HEK293 (cell line): ENCODE results near the gene HMGN1.
A peak's percentile ranks its signal among the peaks of the same experiment; 100 is the strongest.
"Not testable (repeated sequence)": the region's sequence is repeated elsewhere in the genome, so short reads cannot be mapped to it uniquely, and the experiment has no call there.

Source experiments
- CTCF ChIA-PET: fragments of 350-600 bp; formaldehyde crosslinking; extraction: SDS; loops from one replicate; lab custom pipeline; 2021; ENCODE audit warnings: antibody characterized with exemption; lab: Yijun Ruan, JAX
- POLR2A ChIA-PET: fragments of 300-600 bp; formaldehyde crosslinking; extraction: SDS; loops from one replicate; lab custom pipeline; 2020; ENCODE audit warnings: antibody characterized with exemption, inconsistent platforms; lab: Yijun Ruan, JAX
- H3K27ac ChIP-seq: fragments of 200-500 bp; sonication (Bioruptor generic); 2 replicates; pipeline ENCODE4 v1.5.1; 2014; ENCODE audit warnings: low read depth, low read length, control low read depth, inconsistent platforms; ENCODE audit errors: extremely low read depth
- H3K36me3 ChIP-seq, 2 experiments: fragments of 200-500 bp in 1 of 2; sonication (Bioruptor generic) in 1 of 2; 1 replicate in 1 of 2; 2 replicates in 1 of 2; pipeline ENCODE4 v1.5.1; 2014 to 2017; ENCODE audit warnings: inconsistent platforms in 2 of 2, low read length in 2 of 2; ENCODE audit not compliant: control insufficient read depth in 2 of 2, insufficient read depth in 1 of 2
- H3K4me1 ChIP-seq: fragments of 200-500 bp; sonication (Bioruptor generic); 2 replicates; pipeline ENCODE4 v1.5.1; 2014; ENCODE audit warnings: mild to moderate bottlenecking, low read length, inconsistent platforms; ENCODE audit not compliant: control insufficient read depth, insufficient read depth
- H3K4me3 ChIP-seq: 2 replicates; pipeline ENCODE4 v1.5.1; 2011; ENCODE audit warnings: low read depth, mild to moderate bottlenecking, control low read depth, low read length, moderate library complexity
- H3K9me3 ChIP-seq: fragments of 200-500 bp; sonication (Bioruptor generic); 2 replicates; pipeline ENCODE4 v1.5.1; 2014; ENCODE audit warnings: low read depth, low read length, inconsistent platforms; ENCODE audit not compliant: control insufficient read depth, insufficient read depth
- INSM2 ChIP-seq: fragments of 450-650 bp; formaldehyde crosslinking; IDR thresholded peaks from 2 replicates; pipeline ENCODE4 v1.5.1; 2016; ENCODE audit warnings: missing biosample characterization, missing genetic modification characterization
- PRDM1 ChIP-seq: fragments of 450-650 bp; formaldehyde crosslinking; IDR thresholded peaks from 2 replicates; pipeline ENCODE4; 2016; ENCODE audit warnings: missing biosample characterization, missing genetic modification characterization
- ZBTB1 ChIP-seq: fragments of 450-650 bp; formaldehyde crosslinking; IDR thresholded peaks from 2 replicates; pipeline ENCODE4 v1.5.1; 2016; ENCODE audit warnings: missing biosample characterization, missing genetic modification characterization
- ZNF121 ChIP-seq: fragments of 450-650 bp; formaldehyde crosslinking; IDR thresholded peaks from 2 replicates; pipeline ENCODE4 v1.5.1; 2016; ENCODE audit warnings: missing biosample characterization, missing genetic modification characterization
- ZNF211 ChIP-seq: fragments of 450-650 bp; formaldehyde crosslinking; IDR thresholded peaks from 2 replicates; pipeline ENCODE4 v1.5.1; 2016; ENCODE audit warnings: low read depth, missing biosample characterization, missing genetic modification characterization
- ZNF416 ChIP-seq: fragments of 450-650 bp; formaldehyde crosslinking; IDR thresholded peaks from 2 replicates; pipeline ENCODE4 v1.5.1; 2016; ENCODE audit warnings: missing biosample characterization, missing genetic modification characterization
- ZNF423 ChIP-seq: fragments of 450-650 bp; formaldehyde crosslinking; IDR thresholded peaks from 2 replicates; pipeline ENCODE4 v1.5.1; 2016; ENCODE audit warnings: missing biosample characterization, missing genetic modification characterization
- ZNF426 ChIP-seq: fragments of 450-650 bp; formaldehyde crosslinking; IDR thresholded peaks from 2 replicates; pipeline ENCODE4 v1.5.1; 2017; ENCODE audit warnings: missing biosample characterization, missing genetic modification characterization, mild to moderate bottlenecking, inconsistent platforms, moderate library complexity
- ZNF433 ChIP-seq: fragments of 450-650 bp; formaldehyde crosslinking; IDR thresholded peaks from 2 replicates; pipeline ENCODE4 v1.5.1; 2016; ENCODE audit warnings: missing biosample characterization, missing genetic modification characterization, low read depth
- ZNF561 ChIP-seq: fragments of 450-650 bp; IDR thresholded peaks from 2 replicates; pipeline ENCODE4 v1.5.1; 2018; ENCODE audit warnings: missing biosample characterization, missing genetic modification characterization, borderline replicate concordance
- ZNF621 ChIP-seq: fragments of 450-650 bp; formaldehyde crosslinking; IDR thresholded peaks from 2 replicates; pipeline ENCODE4 v1.5.1; 2017; ENCODE audit warnings: missing biosample characterization, missing genetic modification characterization
- TF ChIP-seq, protein P1 (sequence below): fragments of 450-650 bp; formaldehyde crosslinking; IDR thresholded peaks from 2 replicates; pipeline ENCODE4 v1.5.1; 2016; ENCODE audit warnings: missing biosample characterization, missing genetic modification characterization
- TF ChIP-seq, protein P2 (sequence below): fragments of 450-650 bp; formaldehyde crosslinking; IDR thresholded peaks from 2 replicates; pipeline ENCODE4 v1.5.1; 2017; ENCODE audit warnings: missing biosample characterization, missing genetic modification characterization

The HMGN1 gene

DNA sequence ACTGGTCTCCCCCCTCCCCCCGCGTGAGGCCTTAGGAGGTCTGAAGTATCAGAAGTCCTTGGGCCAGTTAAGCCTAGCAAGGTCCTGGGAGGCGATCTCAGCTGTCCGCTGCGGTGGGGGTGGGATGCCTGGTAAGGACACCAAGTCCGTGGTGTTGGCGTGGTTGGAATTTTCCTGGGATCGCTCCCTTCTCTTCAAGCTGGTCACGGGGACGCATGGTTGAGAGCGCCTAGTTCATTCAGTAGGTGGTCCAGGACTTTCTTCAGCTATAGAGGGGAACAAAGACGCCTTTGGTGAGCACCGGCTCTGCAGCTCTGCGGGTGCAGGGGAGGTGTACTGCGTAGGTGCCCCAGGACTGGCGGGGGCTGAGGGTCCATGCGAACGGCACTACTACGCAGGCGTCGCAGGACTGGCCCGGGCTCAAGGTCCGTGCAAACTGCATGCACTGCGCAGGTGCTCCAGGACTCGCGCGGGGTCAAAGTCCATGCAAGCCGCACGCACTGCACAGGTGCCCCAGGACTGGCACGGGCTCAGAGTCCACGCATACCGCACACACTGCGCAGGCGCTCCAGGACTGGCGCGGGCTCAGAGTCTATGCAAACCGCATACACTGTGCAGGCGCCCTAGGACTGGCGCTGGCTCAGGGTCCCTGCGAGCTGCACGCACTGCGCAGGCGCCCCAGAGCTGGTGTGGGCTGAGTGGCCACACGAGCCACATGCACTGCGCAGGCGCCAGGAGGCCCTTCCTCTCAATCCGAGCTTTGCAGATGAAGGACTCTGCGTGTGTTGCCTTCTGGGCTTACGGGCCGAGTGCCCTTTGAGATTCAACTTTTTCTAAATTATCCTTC lies 36.6 kb upstream of the HMGN1 start (continued):
- TF ChIP-seq ZNF561 (tag by site-specific recombination), result no peak
- TF ChIP-seq, all 188 proteins: peak for 6

GRCh38 chr21:39384674-39385298 lies 35.9 kb upstream of the HMGN1 start:
- Histone ChIP-seq H3K27ac (peak overlapping the region; percentile 42; the same call in 1 of the 2 replicates), H3K4me3 (no peak overlapping the region), H3K36me3 (no peaks in the 10 kb centered on the region; a peak in 1 of 3 replicates), H3K4me1 (peaks cover 14% of the 10 kb centered on the region), H3K9me3 (no peaks in the 10 kb centered on the region)
- CTCF ChIA-PET, result interaction anchor here (0.6 to 1.0 kb wide), 2 partner anchors 11 to 76 kb away, joined by 3 to 4 read pairs; no protein-coding TSS in a partner anchor
- TF ChIP-seq, protein P1, sequence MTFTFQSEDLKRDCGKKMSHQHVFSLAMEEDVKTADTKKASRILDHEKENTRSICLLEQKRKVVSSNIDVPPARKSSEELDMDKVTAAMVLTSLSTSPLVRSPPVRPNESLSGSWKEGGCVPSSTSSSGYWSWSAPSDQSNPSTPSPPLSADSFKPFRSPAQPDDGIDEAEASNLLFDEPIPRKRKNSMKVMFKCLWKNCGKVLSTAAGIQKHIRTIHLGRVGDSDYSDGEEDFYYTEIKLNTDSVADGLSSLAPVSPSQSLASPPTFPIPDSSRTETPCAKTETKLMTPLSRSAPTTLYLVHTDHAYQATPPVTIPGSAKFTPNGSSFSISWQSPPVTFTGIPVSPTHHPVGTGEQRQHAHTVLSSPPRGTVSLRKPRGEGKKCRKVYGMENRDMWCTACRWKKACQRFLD (tag by site-specific recombination), result no peak
- TF ChIP-seq ZNF426 (no peak), ZBTB1 (tag by site-specific recombination) (no peak), ZNF423 (tag by site-specific recombination) (no peak), ZNF416 (tag by site-specific recombination) (no peak), ZNF621 (no peak), ZNF211 (tag by site-specific recombination) (no peak), INSM2 (tag by site-specific recombination) (no peak), ZNF433 (tag by site-specific recombination) (no peak)
- TF ChIP-seq, protein P2, sequence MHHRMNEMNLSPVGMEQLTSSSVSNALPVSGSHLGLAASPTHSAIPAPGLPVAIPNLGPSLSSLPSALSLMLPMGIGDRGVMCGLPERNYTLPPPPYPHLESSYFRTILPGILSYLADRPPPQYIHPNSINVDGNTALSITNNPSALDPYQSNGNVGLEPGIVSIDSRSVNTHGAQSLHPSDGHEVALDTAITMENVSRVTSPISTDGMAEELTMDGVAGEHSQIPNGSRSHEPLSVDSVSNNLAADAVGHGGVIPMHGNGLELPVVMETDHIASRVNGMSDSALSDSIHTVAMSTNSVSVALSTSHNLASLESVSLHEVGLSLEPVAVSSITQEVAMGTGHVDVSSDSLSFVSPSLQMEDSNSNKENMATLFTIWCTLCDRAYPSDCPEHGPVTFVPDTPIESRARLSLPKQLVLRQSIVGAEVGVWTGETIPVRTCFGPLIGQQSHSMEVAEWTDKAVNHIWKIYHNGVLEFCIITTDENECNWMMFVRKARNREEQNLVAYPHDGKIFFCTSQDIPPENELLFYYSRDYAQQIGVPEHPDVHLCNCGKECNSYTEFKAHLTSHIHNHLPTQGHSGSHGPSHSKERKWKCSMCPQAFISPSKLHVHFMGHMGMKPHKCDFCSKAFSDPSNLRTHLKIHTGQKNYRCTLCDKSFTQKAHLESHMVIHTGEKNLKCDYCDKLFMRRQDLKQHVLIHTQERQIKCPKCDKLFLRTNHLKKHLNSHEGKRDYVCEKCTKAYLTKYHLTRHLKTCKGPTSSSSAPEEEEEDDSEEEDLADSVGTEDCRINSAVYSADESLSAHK (tag by site-specific recombination), result no peak
- POLR2A ChIA-PET, result interaction anchor here (1.5 to 3.2 kb wide), 4 partner anchors 11 to 72 kb away, joined by 4 to 32 read pairs (median 6); partner anchors contain the start of gene BRWD1

DNA sequence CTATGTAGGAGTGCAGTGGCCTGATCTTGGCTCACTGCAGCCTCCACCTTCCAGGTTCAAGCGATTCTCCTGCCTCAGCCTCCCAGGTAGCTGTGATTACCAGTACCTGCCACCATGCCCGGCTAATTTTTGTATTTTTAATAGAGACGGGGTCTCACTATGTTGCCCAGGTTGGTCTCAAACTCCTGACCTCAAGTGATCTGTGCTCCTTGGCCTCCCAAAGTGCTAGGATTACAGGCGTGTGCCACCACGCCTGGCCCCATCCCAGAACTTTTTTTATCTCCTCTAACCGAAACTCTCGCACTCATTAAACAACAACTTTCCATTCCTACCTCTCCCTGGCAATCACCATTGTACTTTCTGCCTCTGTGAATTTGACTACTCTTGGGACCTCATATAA lies 33.2 kb upstream of the HMGN1 start:
- TF ChIP-seq ZNF121 (tag by site-specific recombination) (peak; percentile 81), PRDM1 (peak; percentile 16; the same call in 1 of the 2 replicates)
- H3K36me3 ChIP-seq, H3K9me3 ChIP-seq, H3K27ac ChIP-seq, POLR2A ChIA-PET, H3K4me3 ChIP-seq: not testable (repeated sequence)
- CTCF ChIA-PET, result interaction anchor here (0.6 to 0.7 kb wide), 2 partner anchors 38 to 829 kb away, joined by 3 read pairs; no protein-coding TSS in a partner anchor
- H3K4me1 ChIP-seq, result peaks cover 11% of the 10 kb centered on the region
